M059J (cell line): Measurements from ENCODE around the gene GPRIN3. TPM values are rescaled to one million over a fixed set of nuclear protein-coding genes. Genes with fewer than 3 reads are reported as not detected.
"Not testable (repeated sequence)": the region's sequence is repeated elsewhere in the genome, so short reads cannot be mapped to it uniquely, and the experiment has no call there.

Source experiments
- DNase-seq: peaks from one replicate; pipeline ENCODE4 v3.0.0-alpha.2; 2012; ENCODE audit warnings: low read depth
- total RNA-seq: library from RNA; depleted of rRNA; stranded (reverse); fragments of >200 nt; shearing (Covaris generic); gene quantifications from 2 replicates; pipeline ENCODE4 v1.2.3, GENCODE V29; 2014; rRNA removed

The GPRIN3 gene
- total RNA-seq, 1 experiment from 2014 or later, result 0.25 TPM

DNA sequence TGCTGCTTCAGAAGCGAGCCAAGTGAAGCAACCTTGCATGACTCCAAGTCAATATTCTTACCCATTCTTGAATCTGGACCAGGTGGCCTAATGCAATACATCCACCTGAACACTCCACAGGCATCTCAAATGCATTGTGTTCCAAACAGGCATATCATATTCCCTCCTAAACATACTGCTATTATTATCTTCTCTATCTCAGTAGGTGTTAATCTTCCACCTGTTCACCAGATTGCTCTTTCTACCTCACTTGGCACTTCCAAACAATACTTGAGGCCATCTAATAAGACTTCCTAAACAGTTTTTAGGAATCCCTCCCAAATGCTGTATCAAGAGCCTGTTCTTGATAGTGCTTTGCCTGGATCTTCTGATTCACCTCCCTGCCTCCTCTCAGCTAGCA is 90.7 kb downstream of the GPRIN3 start:
- DNase-seq, result no peak

DNA sequence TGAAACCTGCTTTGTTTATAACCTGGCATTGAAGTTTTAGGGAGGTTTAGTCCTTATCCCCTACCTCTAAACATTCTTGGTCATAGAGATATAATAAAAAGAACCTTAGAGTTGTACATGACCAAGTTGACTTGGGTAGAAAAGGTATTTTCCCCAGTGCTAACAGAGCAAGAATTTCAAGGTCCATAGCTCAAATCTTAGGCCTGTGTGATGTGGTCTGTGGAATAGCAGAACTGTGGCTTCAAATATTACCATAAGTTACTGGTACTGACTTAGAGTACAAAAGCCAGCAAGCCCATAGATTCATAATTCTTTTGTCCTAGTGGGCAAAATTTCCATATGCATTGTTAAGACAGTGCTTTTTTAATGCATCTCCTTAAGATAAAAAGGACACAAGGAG is 91.2 kb downstream of the GPRIN3 start:
- DNase-seq, result no peak

DNA sequence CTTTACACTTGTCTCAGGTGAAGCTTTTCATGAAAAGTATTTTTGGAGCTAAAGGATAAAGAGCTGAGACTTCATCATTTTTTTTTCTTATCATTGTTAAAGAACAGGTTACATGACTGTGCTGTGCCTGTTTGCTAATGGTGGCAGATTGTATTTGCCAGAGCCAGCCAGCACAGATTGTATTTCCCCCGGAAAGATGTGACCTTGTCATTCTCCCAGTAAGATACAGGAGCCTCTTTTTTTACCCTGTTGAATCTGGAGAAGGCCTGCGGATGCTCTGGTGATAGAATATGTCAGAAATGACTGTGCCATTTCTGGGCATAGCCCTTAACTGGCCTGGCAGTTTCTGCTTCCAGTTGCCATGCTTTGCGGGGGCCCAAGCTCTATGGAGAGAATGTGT is 91.9 kb downstream of the GPRIN3 start:
- DNase-seq, result no peak

DNA sequence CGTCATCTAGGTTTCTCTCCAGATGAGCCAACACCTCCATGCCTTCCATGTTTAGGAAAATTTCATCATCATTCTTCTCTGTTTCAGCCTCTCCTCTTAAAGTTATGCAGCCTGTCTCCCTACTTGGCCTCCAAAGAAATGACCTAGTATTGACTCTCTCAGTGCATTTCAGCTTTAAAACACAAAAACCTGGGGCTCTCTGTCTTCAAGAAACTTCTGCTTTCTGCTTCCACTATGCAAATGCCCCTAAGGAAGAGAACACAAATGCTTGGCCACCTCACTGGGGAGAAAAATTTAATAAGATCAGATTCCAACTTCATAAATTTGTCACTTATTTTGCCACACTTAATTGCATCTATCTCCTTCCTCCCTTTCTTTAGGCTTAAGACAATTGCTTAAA is 93.3 kb downstream of the GPRIN3 start:
- no peak for DNase-seq

DNA sequence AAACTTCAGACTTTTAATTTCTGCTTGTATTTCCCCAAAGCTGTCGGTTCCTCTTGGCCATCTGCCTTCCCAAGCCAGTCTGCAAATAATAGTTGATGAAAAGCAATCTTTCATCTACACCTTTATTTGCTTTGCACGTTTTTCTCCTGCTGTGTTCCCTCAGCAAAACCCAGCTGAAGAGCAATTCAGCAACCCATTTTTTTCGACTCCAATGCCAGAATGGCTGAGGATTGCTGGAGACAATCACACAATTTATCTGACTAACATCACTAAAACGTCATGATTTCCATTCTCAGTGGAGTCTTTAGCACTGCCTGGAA is 94.3 kb downstream of the GPRIN3 start:
- DNase-seq, result no peak

DNA sequence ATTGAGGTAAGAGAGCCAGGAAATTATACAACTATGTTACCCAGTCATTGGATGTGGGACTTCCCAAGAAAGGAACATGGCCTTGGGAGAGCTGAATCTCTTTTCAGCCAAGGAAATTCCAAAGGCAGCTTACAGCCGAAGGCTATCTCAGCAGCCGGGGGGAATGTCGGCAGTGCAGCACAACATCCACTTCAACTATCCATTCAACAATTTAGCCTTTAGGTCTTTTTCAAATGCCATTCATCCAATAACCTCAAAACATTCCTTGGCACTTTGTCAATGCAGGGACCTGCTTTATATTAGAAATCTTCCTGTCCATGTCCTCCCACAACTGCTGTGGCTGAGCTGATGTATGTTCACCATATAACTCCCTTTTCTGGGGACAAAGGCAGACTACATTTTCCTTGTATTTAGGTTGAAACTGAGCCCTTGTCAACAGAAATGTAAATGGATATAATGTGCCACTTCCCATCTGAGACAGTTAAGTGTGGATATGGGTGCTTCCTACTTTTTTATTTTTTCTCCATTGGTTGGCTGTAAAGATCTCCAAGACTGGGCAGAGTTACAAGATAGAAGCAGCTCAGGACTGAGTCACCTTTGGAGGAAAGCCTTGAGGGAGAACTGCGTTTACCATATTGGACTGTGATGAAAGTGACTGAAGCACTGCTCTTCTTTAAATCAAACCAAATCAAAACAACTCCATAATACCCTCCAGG is 94.8 kb downstream of the GPRIN3 start:
- peak; percentile 59 for DNase-seq

DNA sequence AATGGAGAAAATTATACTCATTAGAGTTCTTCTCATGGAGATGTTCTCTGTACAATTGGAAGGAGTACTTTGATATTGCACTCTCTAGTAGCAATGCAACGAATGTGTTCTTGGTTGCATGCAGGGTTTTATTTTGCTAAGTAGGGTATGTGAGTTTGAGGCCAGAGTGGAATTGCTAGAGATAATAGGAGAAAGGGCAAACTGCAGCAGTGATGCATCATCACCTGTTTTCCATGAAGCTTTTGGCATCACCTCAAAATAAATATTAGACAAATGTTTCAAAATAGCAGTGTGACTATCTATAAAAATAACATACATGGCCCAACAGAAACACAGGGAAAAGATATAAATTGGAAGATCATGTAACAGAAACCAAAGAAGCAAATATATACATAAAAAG is 103.0 kb downstream of the GPRIN3 start:
- no peak for DNase-seq

DNA sequence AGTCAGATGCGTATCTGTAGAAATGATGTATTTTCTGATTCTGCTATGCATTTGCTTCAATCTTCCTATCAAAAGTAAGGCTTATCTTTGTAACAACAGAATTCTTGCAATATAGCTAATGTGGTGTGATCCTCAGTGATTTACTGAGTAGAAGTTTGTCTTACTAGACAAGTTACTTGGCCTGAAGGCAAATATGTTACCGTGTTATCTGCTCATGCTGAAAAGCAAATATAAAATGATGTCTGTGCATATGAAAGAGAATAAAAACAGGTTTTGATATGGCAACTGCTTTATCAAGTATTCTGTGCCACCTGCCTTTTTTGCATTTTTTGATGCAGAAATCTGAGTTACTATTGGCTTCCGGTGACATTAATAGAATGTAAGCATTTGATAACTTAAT is 103.7 kb downstream of the GPRIN3 start:
- DNase-seq, result no peak

DNA sequence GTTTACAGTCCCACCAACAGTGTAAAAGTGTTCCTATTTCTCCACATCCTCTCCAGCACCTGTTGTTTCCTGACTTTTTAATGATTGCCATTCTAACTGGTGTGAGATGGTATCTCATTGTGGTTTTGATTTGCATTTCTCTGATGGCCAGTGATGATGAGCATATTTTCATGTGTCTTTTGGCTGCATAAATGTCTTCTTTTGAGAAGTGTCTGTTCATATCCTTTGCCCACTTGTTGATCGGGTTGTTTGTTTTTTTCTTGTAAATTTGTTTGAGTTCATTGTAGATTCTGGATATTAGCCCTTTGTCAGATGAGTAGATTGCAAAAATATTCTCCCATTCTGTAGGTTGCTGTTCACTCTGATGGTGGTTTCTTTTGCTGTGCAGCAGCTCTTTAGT is 108.2 kb downstream of the GPRIN3 start:
- not testable (repeated sequence) for DNase-seq

DNA sequence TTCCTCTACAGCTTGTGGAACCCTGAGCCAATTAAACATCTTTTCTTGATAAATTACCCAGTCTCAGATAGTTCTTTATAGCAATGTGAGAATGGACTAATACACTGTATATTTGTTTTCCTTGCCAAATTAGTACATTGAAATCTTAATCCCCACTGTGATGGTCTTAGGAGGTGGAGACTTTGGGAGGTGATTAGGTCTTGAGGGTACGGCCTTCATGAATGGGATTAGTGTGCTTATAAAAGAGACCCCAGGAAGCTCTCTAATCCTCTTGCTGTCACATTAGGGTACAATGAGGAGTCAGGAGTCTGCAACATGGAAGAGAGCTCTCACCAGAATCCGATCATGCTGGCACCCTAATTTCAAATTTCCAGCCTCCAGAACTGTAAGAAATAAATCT is 109.7 kb downstream of the GPRIN3 start:
- no peak for DNase-seq

DNA sequence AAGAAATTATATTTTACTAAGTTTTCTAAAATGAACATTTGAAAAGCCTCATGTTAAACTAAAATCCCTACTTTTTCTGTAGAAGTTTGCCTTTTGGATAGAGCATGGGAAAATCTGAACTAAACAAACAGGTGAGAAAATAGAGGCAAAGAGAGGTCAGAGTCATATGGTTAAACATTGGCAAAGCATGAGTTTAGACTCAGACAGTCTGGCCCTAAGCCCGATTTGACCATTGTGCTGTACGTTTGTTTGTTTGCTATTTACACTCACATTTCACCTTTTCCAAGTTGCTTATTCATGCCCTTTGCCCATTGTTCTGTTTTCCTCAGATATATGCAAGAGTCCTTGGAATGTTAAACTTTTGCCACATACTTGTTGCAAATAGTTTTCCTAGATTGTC is 110.9 kb downstream of the GPRIN3 start:
- DNase-seq, result no peak

DNA sequence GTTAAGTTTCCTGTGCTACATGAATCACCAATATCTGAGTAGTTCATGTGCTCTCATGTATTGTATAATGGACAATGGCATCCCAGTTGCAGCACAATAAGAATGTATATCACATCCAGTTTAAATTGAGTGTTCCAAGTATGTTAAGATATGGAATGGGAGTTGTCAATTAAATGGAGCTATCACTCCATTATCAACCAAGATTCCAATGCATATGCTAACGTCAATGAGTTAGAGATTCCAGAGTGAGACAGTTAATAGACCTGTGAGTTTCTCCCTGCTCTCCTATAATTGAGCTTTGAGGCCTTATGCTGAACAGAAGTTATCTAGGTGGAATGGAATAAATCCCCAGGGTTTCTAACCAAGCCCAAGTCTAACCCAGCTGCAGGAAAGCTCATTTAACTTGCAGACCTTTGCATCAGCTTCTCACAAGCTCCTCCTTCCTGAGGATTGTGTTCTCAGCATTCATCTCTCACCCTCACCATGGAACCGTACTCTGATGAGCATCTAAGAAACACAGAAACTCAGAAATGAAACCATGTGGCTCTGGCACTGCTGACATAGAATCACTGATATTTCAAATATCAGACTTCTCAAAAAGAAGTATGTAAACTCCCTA is 111.4 kb downstream of the GPRIN3 start:
- DNase-seq, result no peak

DNA sequence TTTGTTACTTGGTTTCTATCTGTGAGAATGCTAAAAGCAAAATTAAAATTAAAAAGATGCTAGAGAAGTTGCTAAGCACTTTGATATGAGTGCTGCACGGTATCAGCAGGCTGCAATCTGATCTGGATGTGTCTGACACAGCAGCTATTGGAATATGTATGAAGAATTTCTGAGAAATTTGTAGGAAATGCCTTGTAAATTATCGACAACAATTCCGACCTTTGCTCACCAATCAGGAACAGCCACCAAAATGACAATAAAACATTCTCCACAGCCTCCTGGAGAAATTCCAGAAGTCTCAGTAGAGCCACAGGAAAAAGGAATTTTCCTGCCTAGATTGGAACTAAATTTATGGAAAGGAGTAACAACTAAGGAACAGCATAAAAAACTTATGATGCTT is 113.8 kb downstream of the GPRIN3 start:
- DNase-seq, result no peak

Other genes starting within 250 kb of the GPRIN3 start
- gene TIGD2, start 196.3 kb downstream of the GPRIN3 start, total RNA-seq, result 11.6 and 11.9 TPM in 2 replicates